ENCODE measurements around the gene TRIM66. TPM values are rescaled to one million over a fixed set of nuclear protein-coding genes. Genes with fewer than 3 reads are reported as not detected.

Gene TRIM66
- total and polyA plus RNA-seq, 3 experiments from 2014 or later = 0.43 to 29.7 (median 27.7) TPM

DNA sequence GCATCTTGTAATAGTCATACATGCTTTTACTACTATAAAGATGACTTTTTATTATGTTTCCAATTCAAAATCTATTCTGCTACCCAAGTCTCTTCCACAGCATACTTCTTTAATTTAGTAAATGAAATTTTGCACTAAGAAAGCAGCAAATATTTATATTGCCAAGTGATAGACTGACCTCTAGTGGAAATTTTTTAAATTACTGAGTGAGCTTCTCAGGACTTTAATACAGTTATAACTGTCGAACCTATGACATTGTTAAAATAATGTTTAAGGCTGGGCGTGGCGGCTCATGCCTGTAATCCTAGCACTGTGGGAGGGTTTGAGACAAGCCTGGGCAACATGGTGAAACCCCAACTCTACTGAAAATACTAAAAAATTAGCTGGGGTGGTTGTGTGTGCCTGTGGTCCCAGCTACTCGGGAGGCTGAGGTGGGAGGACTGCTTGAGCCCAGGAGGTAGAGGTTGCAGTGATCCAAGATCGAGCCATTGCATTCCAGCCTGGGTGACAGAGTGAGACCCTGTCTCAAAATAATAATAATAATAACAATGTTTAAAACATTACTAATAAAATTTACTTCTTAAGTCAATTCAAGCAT, 115.8 kb downstream of the TRIM66 start:
- H3K9me3 ChIP-seq (ENCODE audit: low read length) = no peaks in the 10 kb centered on the region
- POLR2A ChIA-PET = no interaction called here
- no peak overlapping the region for H3K4me3 ChIP-seq (ENCODE audit: low read length)
- H3K27ac ChIP-seq (ENCODE audit: low read depth, low read length) = no peak overlapping the region
- CTCF ChIA-PET = interaction anchor here (1.2 to 2.2 kb wide), 4 partner anchors 11 to 560 kb away, joined by 3 to 5 read pairs (median 4); partner anchors contain the start of gene LMO1
- no peaks in the 10 kb centered on the region for H3K36me3 Mint-ChIP-seq
- no peak overlapping the region for H3K27ac Mint-ChIP-seq
- H3K36me3 ChIP-seq (ENCODE audit: insufficient read depth, low read length) = no peaks in the 10 kb centered on the region
- no peaks in the 10 kb centered on the region for H3K4me1 ChIP-seq (ENCODE audit: insufficient read depth, low read length)
- H3K9me3 Mint-ChIP-seq = peaks cover 0 to 3% (median 0%) of the 10 kb centered on the region in 5 donors
- no peak overlapping the region for H3K4me3 Mint-ChIP-seq
- H3K27me3 ChIP-seq (ENCODE audit: insufficient read depth, low read length, poor library complexity, severe bottlenecking) = no peaks in the 10 kb centered on the region
- DNase-seq = peak in 2 of 5 donors; percentile 7 to 18
- no peaks in the 10 kb centered on the region for H3K4me1 Mint-ChIP-seq
- H3K27me3 Mint-ChIP-seq = peaks cover 6 to 37% of the 10 kb centered on the region in 2 donors

DNA sequence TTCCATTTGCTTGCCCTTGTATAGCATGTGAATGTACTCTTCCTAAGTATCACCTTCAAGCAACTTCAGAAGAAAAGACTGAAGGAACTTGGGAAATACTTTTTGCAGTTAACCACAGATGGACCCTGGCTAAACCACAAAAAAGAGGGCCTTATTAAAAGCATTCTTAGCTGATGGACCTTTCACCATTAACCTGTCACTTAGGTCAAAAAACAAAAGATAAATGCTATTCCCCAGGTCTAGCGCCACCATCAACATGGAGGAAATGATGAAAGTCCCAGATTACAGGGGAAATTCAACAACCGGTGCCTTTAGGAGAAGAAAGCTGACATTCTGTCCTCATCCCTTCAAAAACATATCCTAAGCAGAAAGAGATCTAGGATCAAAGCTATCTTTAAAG, 117.9 kb downstream of the TRIM66 start:
- no peaks in the 10 kb centered on the region for H3K27me3 ChIP-seq (ENCODE audit: insufficient read depth, low read length, poor library complexity, severe bottlenecking)
- Mint-ChIP-seq H3K27me3 (peaks cover 5 to 45% of the 10 kb centered on the region in 2 donors), H3K27ac (no peak overlapping the region), H3K9me3 (peaks cover 0 to 5% (median 2%) of the 10 kb centered on the region in 5 donors), H3K4me3 (no peak overlapping the region), H3K4me1 (no peaks in the 10 kb centered on the region), H3K36me3 (no peaks in the 10 kb centered on the region)
- no peaks in the 10 kb centered on the region for H3K36me3 ChIP-seq (ENCODE audit: insufficient read depth, low read length)
- H3K27ac ChIP-seq (ENCODE audit: low read depth, low read length) = no peak overlapping the region
- POLR2A ChIA-PET = no interaction called here
- CTCF ChIA-PET = no interaction called here
- H3K9me3 ChIP-seq (ENCODE audit: low read length) = no peaks in the 10 kb centered on the region
- no peaks in the 10 kb centered on the region for H3K4me1 ChIP-seq (ENCODE audit: insufficient read depth, low read length)
- H3K4me3 ChIP-seq (ENCODE audit: low read length) = no peak overlapping the region
- DNase-seq = no peak

Other genes with a start within 250 kb of the TRIM66 start
- gene STK33, start 88.4 kb downstream of the TRIM66 start, total RNA-seq = 1 to 10 TPM; 2.5 to 3.4 TPM
- gene STK33, start 88.4 kb downstream of the TRIM66 start, polyA plus RNA-seq = 1.5 TPM
- 1,000 to 10,000 TPM; 1,148 to 1,170 TPM for gene RPL27A, start 127 bp upstream of the TRIM66 start, total RNA-seq
- 3,471 TPM for gene RPL27A, start 127 bp upstream of the TRIM66 start, polyA plus RNA-seq
- gene AKIP1, start 228.5 kb upstream of the TRIM66 start, total RNA-seq = 10 to 100 TPM; 24.0 to 26.9 TPM
- 16.3 TPM for gene AKIP1, start 228.5 kb upstream of the TRIM66 start, polyA plus RNA-seq

Measured in CD8-positive, alpha-beta memory T cell (primary cell).